HUES48 (cell line): ENCODE measurements around the gene IFFO2.
A peak's percentile ranks its signal among the peaks of the same experiment; 100 is the strongest.

Source experiments
- H3K27ac ChIP-seq: one replicate; pipeline ENCODE4 v1.7.0; 2013; ENCODE audit warnings: low read depth, low read length, inconsistent platforms
- H3K27me3 ChIP-seq: 2 replicates; pipeline ENCODE4 v1.6.1; 2013; ENCODE audit warnings: mild to moderate bottlenecking, low read length; ENCODE audit not compliant: control insufficient read depth, insufficient read depth
- H3K36me3 ChIP-seq: 2 replicates; pipeline ENCODE4 v1.6.1; 2013; ENCODE audit warnings: low read length; ENCODE audit not compliant: control insufficient read depth, insufficient read depth
- H3K4me1 ChIP-seq: 2 replicates; pipeline ENCODE4 v1.6.1; 2013; ENCODE audit warnings: mild to moderate bottlenecking, low read length; ENCODE audit not compliant: control insufficient read depth, insufficient read depth
- H3K4me3 ChIP-seq: 2 replicates; pipeline ENCODE4 v1.5.1; 2013; ENCODE audit warnings: mild to moderate bottlenecking, low read depth, low read length
- H3K9ac ChIP-seq: 2 replicates; pipeline ENCODE4 v1.6.1; 2013; ENCODE audit warnings: mild to moderate bottlenecking, low read depth, low read length, moderate library complexity
- H3K9me3 ChIP-seq: 2 replicates; pipeline ENCODE4 v1.6.1; 2013; ENCODE audit warnings: low read length; ENCODE audit not compliant: control insufficient read depth, insufficient read depth

Gene IFFO2

DNA sequence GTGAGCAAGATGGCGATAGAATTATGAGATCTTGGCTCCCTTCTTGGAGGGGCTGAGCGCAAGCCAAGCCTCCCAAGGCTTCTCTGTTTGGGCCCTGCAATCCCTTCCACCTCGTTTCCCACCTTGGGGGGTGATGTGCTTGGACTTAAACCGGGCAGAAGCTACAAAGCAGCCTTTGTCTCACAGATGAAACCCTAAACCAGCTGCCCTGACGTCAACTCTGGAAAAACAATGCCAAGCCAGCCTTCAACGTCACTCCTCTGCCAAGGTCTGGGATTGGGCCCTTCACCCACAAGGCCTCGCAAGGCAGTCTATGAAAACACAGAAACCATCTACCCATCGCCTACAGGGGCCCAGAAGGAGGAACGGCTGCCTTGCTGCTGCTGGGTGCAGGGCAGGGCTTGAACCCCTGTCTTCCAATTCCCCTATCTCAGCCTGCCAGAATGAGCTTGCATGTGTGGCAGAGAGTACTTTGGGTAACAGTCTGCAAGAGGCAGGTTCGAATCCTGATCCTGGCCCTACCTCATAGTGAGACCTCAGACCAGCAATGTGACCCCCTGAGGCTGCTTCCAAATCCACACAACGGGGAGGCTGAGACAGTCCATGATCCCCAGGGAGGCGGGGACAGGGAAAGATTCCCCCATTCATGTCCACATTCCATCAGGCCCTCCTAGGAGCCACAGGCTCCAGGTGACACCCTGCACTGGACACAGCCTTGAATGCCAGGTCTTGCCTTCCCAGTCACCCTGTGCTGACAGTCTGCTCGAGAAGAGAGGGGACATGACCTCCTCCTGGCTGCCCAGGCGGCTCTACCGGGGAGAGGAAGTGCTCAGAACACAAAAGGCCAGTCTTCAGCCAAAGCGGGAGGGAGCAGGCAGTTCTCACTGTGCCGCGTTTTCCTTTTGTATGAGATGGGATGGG is 15.0 kb downstream of the IFFO2 start:
- H3K36me3 ChIP-seq, result no peaks in the 10 kb centered on the region
- H3K4me3 ChIP-seq, result no peak overlapping the region
- H3K9ac ChIP-seq, result peak overlapping the region; percentile 30
- H3K27ac ChIP-seq, result peak overlapping the region; percentile 85
- H3K27me3 ChIP-seq, result no peaks in the 10 kb centered on the region
- H3K4me1 ChIP-seq, result peaks cover 56% of the 10 kb centered on the region
- no peaks in the 10 kb centered on the region for H3K9me3 ChIP-seq

DNA sequence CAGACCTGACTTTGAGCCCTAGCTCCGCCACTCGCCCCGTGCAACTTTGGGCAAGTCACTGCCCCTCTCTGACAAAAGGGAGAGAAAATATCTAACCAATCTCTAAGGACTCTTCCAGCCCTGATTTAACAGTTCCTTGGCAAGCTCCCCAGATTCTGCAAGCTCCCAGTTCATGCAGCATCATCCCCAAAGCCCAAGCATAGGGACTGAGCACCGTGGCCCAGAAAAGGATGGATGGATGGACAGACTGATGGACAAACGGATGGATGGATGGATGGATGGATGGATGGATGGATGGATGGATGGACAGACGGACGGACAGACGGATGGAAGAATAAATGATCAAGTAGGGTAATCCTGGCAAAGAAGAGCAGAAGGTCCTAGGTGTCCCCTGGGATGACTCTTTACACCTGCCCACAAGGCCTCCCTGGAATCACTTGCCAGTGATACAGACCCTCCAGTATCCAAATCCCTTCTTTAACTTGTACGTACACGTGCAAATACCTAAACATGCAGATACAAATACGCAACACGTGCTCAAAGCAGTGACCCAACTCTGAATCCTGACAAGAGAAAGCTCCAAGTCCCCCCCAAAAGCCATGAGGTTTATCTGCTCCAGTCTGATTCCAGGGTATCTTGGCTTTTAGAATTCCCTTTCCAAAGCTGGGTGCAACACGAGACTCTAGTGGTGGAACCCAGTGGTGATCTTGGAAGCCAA is 16.0 kb downstream of the IFFO2 start:
- Histone ChIP-seq H3K9me3 (no peaks in the 10 kb centered on the region), H3K4me1 (peaks cover 53% of the 10 kb centered on the region), H3K27ac (peak overlapping the region; percentile 62), H3K36me3 (no peaks in the 10 kb centered on the region), H3K27me3 (no peaks in the 10 kb centered on the region), H3K9ac (0 out of 2 replicates have a peak overlapping the region, but pooled peaks have one; percentile 9), H3K4me3 (no peak overlapping the region)

DNA sequence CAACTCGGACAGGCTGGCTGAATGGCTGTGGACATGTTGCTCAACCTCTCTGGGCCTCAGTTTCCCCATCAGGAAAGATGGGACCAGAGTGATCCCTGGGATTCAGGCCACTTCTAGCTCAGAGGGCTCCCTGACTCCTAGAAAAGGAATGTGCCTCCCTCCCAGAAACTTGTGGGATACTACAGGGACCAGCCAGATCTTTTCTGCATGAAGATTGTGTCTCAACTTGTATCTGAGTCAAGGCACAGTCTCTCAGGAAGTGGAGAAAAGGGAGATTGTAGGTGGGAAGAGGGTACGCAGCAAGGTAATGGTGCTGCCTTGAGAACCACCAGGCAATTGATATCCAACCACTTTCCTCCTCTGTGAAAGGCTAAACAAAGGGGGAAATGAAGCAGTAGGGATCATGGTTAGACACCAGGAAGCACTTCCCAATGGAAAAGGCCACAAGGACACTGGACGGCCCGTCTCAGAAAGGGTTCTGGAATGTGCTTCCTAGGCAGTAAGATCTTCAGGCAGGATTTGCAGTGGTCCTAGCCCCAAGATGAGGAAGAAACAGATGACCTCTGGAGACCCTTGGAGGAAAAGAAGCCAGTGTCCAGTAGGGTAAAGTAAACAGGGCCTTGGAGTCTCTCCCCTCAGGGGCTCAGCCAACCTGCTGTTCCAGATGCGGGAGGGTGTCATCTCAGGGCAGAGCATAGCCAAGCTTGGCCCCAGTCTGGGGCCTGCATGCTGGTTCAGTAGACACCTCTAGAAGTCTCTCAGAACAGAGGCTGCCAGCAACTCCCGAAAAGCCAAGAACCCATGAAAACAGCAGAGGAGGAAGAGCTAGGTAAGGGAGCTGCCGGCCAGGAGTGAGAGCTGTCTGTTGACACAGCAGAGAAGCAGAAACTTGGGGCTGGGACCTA is 16.8 kb downstream of the IFFO2 start:
- no peaks in the 10 kb centered on the region for H3K27me3 ChIP-seq
- H3K36me3 ChIP-seq, result no peaks in the 10 kb centered on the region
- no peak overlapping the region for H3K4me3 ChIP-seq
- no peak overlapping the region for H3K9ac ChIP-seq
- peaks cover 52% of the 10 kb centered on the region for H3K4me1 ChIP-seq
- no peaks in the 10 kb centered on the region for H3K9me3 ChIP-seq
- H3K27ac ChIP-seq, result no peak overlapping the region

DNA sequence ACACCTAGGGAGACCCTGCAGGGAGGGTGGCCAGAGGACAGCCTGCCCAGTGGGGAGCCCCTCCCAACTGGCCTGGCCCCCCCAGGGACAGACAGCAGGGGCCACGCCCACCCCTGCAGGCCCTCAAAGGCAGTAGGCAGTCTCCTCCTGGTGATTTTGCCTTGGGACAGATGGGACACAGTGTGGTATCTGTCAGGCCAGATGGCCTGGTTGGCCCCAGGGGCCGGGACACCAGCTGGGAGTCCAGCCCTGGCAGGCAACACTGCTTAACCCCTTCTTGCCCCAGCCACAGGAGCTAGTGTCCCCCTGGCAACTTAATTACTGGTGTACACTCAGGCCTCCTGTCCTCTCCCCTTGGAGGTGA is 17.8 kb downstream of the IFFO2 start:
- H3K27me3 ChIP-seq, result no peaks in the 10 kb centered on the region
- peak overlapping the region; percentile 23 for H3K27ac ChIP-seq
- no peak overlapping the region for H3K4me3 ChIP-seq
- H3K9me3 ChIP-seq, result no peaks in the 10 kb centered on the region
- H3K36me3 ChIP-seq, result no peaks in the 10 kb centered on the region
- H3K4me1 ChIP-seq, result peaks cover 52% of the 10 kb centered on the region
- H3K9ac ChIP-seq, result no peak overlapping the region

DNA sequence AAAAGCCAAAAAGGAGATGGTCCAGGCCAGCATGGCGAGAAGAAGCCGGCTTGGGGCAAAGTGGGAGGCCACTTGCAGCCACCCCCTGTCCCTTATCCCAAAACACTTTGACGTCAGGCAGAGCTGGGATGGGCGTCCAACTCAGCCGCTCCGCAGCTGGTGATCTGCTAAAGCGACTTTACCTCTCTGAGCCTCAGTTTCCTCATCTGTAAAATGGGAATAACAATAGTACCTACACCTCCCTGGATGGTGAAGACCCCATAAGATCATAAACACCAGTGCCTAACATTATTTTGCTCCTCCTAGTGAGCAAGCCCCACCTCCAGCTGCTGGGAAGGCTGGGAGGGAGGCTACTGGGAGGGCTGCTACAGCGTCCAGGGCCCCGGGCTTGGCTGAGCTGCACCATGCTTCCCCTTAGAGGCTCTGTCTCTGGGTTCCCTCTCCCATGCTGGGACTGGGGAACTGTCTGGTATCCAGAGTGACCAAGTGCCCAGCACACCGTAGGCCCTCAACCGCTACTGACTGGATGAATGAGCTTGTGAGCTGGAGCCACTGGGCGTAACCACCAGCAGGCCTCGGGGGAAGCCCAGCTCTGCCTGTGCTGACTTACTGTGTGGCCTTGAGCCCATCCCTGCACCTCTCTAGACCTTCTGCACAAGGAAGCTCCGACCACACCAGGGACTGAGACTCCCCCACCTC is 18.3 kb downstream of the IFFO2 start:
- Histone ChIP-seq H3K27ac (peak overlapping the region; percentile 23), H3K36me3 (no peaks in the 10 kb centered on the region), H3K4me3 (no peak overlapping the region), H3K4me1 (peaks cover 52% of the 10 kb centered on the region), H3K9ac (no peak overlapping the region), H3K9me3 (no peaks in the 10 kb centered on the region), H3K27me3 (no peaks in the 10 kb centered on the region)

DNA sequence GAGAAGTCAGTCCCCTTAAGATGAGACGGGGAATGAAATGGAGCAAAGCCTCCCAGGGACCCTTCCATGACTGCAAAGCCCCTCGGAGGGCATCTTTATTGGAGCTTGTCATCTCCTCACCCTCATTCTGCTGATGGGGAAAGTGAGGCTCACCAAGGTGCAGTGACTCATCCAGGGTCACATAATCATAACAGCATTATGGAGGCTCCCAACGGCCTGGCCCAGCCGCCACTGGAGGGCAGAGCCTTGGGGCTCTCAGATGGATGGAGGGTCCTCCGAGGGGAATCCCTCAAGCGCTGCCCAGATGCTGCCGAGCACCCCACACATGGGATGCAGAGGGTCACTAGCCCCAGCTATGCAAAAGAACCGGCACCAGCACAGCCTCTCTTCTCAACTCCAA is 18.9 kb downstream of the IFFO2 start:
- H3K36me3 ChIP-seq, result no peaks in the 10 kb centered on the region

DNA sequence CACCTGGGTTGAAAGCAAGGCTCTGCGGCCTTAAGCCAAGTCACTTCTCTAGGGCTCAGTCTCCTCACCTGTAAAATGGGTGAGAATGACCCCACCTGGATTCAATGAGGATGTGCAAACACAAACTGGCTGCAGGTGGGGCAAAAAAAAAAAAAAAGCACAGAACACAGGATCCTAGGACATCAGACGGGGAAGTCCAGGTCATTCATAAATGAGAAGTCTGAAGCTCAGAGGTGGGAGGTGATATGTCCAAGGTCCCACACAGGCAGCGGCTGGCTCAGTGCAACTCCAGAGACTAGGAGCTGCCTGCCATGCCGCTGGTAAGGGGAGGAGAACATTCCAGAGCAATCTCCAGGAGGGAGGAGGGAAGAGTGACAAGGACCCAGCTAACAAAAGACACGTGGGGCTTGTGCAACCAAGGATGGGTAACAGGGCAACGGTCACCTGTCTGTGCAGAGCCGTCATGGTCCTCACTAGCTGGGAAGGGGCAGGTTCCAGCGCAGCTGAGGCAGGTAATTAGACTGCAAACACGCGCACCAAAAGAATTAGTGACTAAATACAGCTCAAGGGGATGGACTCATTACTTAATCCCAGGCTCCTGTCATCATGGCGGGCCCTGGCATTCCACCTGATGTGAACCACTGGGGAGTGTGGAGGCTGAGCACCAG is 19.5 kb downstream of the IFFO2 start:
- Histone ChIP-seq H3K9ac (no peak overlapping the region), H3K27ac (no peak overlapping the region), H3K4me1 (peaks cover 48% of the 10 kb centered on the region), H3K27me3 (no peaks in the 10 kb centered on the region), H3K9me3 (no peaks in the 10 kb centered on the region), H3K36me3 (no peaks in the 10 kb centered on the region), H3K4me3 (no peak overlapping the region)

More for the DNA sequence above, 18.9 kb downstream of the IFFO2 start:
- Histone ChIP-seq H3K27me3 (no peaks in the 10 kb centered on the region), H3K9me3 (no peaks in the 10 kb centered on the region), H3K9ac (no peak overlapping the region), H3K4me1 (peaks cover 52% of the 10 kb centered on the region), H3K27ac (no peak overlapping the region), H3K4me3 (no peak overlapping the region)

DNA sequence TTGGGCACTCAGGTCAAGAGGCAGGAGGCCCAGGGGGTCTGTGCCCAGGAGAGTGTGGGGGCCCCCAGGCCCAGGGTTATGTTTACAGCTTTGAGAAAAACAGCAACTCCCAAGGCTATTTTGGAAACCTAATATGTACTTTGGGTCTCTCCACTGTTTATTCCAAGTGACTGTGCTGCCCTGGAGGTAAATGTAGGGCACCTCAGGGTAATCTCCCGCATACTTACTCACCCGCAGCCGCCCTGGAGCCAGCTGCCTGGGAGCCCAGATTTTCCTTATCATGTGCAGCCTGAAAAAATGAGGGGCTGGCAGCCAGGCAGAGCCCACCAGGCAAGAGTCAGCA is 20.0 kb downstream of the IFFO2 start:
- Histone ChIP-seq H3K4me3 (no peak overlapping the region), H3K4me1 (peaks cover 43% of the 10 kb centered on the region), H3K9me3 (no peaks in the 10 kb centered on the region), H3K9ac (no peak overlapping the region), H3K27ac (no peak overlapping the region), H3K36me3 (no peaks in the 10 kb centered on the region), H3K27me3 (no peaks in the 10 kb centered on the region)

DNA sequence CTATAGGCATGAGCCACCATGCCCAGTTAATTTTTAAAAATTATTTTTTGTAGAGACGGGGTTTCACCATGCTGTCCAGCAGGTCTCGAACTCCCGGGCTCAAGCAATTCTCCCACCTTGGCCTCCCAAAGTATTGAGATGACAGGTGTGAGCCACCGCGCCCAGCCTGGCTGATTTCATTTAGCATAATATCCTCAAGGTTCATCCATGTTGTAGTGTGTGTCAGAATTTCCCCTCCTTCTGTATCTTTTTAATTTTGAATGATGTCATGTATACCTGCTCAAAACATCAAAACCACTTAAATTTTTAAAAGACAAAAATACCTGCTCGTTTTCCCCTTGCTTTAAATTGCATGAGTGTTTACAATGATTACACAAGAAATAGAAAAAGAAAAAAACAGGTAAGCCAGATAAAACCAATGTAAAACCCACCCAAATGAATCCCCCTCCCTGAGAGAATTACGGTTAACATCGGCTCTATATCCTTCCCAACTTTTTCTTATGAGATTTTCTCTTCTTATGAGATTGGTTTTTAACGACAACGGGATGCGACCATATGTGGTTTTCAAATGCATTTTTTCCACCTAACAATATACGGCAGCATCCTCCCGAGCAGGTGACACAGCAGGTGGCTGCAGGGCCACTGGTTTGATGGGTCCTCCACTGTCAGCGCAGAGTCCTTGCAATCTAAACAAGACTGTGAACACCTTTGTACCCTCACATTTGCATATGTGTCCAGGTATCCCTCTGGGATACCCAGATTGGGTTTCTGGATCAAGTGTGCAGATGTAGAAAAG is 22.1 kb downstream of the IFFO2 start:
- peaks cover 29% of the 10 kb centered on the region for H3K4me1 ChIP-seq
- H3K27me3 ChIP-seq, result no peaks in the 10 kb centered on the region
- no peaks in the 10 kb centered on the region for H3K9me3 ChIP-seq
- no peak overlapping the region for H3K4me3 ChIP-seq
- no peaks in the 10 kb centered on the region for H3K36me3 ChIP-seq
- H3K9ac ChIP-seq, result no peak overlapping the region
- no peak overlapping the region for H3K27ac ChIP-seq
